Measurements from ENCODE around the gene RFX2.

GRCh38 chr19:6101291-6101825, 8.9 kb downstream of the RFX2 start:
- TF ChIP-seq, protein P1, sequence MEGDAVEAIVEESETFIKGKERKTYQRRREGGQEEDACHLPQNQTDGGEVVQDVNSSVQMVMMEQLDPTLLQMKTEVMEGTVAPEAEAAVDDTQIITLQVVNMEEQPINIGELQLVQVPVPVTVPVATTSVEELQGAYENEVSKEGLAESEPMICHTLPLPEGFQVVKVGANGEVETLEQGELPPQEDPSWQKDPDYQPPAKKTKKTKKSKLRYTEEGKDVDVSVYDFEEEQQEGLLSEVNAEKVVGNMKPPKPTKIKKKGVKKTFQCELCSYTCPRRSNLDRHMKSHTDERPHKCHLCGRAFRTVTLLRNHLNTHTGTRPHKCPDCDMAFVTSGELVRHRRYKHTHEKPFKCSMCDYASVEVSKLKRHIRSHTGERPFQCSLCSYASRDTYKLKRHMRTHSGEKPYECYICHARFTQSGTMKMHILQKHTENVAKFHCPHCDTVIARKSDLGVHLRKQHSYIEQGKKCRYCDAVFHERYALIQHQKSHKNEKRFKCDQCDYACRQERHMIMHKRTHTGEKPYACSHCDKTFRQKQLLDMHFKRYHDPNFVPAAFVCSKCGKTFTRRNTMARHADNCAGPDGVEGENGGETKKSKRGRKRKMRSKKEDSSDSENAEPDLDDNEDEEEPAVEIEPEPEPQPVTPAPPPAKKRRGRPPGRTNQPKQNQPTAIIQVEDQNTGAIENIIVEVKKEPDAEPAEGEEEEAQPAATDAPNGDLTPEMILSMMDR (IDR thresholded peaks at IDR 0.05; ENCODE audit: insufficient read depth, low read length, poor library complexity, severe bottlenecking), result no peak
- no peak for TF ChIP-seq EZH2phosphoT487 (conservative IDR thresholded peaks at IDR 0.05; ENCODE audit: low read length)
